GM21390 (cell line): ENCODE measurements around the gene DSG3.

Experiments
- ATAC-seq: cut with Tn5 transposase; IDR thresholded peaks from one replicate; pipeline ENCODE4 v1.9.1; 2021; ENCODE audit not compliant: unreplicated experiment

DSG3 gene

DNA sequence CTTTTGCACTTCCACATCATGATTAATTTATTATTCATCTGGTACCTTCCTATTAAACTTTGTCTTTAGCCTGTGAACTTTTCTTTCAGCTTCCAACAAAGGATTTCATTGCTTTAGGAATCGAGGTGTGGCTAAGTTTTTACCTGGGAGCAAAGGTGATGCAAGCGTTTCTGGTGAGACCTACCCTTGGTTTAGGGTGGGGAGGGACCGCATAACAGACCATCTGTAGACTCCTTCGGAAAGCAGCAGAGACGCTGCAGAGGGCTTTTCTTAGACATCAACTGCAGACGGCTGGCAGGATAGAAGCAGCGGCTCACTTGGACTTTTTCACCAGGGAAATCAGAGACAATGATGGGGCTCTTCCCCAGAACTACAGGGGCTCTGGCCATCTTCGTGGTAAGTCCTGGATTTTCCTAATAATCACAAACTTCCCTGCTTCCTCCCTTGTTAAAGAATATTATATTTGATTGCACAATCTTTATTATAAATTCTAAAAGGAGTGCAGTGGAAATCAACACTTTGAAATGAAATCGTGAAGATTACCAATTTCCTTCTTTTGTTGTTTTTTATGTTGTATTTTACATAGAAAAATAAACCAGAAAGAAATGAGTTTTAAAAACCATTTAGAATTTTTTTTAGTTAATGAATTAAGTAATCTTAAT is at the start of gene DSG3:
DSG3 (plus strand) TSS at position 212 of the 662 bp plus-strand sequence; CDS start at position 349, 137 bp downstream.
- ATAC-seq, result no peak

DNA sequence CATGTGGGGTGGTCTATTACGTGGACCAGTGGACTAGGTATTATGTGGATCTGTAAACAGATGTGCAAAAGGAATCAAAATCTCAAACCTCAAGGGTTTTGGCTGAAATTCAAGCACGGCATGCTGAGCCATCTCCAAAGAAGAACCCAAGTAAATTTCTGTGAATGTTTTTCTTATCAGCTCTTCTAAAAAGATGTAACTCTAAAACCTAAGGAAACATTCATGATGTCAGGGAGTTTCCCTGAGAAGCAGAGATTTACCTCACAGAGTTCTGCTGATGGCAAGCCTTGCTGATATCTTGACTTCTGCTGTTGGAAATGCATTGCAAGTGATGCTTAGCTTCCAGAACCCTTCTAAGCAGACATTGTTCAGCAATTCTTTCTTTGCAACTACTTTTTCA is 49.4 kb upstream of the DSG3 start:
- no peak for ATAC-seq

GRCh38 chr18:31399306-31400032 is 48.1 kb upstream of the DSG3 start:
- ATAC-seq, result no peak

- ATAC-seq, result no peak
Observed at GRCh38 chr18:31401156-31402025, 46.1 kb upstream of the DSG3 start.

GRCh38 chr18:31402026-31402373 is 45.5 kb upstream of the DSG3 start:
- ATAC-seq, result no peak

DNA sequence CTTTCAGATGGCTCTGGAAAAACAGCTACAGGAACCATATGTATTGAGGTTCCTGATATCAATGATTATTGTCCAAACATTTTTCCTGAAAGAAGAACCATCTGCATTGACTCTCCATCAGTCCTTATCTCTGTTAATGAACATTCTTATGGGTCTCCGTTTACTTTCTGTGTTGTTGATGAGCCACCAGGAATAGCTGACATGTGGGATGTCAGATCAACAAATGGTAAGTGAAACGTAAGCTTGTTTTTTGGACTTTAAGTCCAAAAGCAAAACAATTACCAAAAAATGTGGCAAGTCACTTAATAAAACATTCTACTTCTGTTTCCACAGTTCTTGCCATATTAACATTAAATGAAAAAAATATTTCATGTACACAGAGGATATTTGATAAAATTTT is 44.1 kb upstream of the DSG3 start:
- no peak for ATAC-seq

- ATAC-seq, result no peak
Observed at GRCh38 chr18:31407649-31408048, 39.9 kb upstream of the DSG3 start.

DNA sequence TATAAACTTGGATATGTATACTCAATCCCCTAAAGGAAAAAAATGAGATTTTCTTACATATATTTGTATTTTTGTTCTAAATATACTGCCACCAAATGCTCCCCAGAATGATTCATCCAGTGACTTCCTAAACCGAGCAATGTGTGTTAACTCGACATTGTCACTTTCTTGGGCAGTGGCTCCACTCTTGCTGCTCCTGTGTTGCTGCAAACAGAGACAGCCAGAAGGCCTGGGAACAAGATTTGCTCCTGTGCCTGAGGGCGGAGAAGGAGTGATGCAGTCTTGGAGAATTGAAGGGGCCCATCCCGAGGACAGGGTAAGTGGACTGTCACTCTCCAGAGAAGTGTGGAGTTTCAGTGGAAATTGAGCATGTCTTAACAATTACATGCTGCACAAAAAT is 38.3 kb upstream of the DSG3 start:
- no peak for ATAC-seq

GRCh38 chr18:31410716-31411483 is 36.6 kb upstream of the DSG3 start:
- no peak for ATAC-seq

DNA sequence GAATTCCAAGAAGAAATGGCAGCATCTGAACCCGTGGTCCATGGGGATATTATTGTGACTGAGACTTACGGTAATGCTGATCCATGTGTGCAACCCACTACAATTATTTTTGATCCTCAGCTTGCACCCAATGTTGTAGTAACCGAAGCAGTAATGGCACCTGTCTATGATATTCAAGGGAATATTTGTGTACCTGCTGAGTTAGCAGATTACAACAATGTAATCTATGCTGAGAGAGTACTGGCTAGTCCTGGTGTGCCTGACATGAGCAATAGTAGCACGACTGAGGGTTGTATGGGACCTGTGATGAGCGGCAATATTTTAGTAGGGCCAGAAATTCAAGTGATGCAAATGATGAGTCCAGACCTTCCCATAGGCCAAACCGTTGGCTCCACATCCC is 34.4 kb upstream of the DSG3 start:
- no peak for ATAC-seq

- no peak for ATAC-seq
Observed at GRCh38 chr18:31417850-31418249, 29.7 kb upstream of the DSG3 start.

DNA sequence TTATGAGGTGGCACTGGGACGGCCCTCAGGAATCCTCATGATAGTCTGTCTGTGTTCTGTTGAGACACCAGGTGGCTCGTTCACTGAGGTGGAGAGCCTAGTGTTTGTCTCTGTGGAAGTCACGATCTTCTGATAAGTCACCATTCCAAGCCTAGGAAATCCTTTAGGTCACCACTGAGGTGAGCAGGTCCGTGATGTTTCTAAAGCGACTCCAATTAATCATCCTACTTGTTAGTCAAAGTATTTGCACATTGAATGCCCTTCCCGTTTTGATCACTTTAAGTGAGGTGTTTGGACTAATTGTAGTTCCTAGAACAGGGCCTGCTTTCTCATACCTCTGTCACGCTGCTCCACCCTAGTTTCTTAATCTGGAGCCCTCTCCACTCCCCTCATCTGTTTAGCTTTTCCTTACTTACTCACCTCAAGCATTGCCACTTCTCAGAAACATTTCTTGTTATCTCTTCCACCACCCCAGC is 28.0 kb upstream of the DSG3 start:
- ATAC-seq, result no peak

- ATAC-seq, result no peak
Observed at GRCh38 chr18:31420032-31420431, 27.5 kb upstream of the DSG3 start.

- no peak for ATAC-seq
Observed at GRCh38 chr18:31420524-31420923, 27.0 kb upstream of the DSG3 start.

GRCh38 chr18:31424383-31424988 is 23.1 kb upstream of the DSG3 start:
- peak; percentile 82 for ATAC-seq

- ATAC-seq, result no peak
Observed at GRCh38 chr18:31426021-31426420, 21.5 kb upstream of the DSG3 start.

DNA sequence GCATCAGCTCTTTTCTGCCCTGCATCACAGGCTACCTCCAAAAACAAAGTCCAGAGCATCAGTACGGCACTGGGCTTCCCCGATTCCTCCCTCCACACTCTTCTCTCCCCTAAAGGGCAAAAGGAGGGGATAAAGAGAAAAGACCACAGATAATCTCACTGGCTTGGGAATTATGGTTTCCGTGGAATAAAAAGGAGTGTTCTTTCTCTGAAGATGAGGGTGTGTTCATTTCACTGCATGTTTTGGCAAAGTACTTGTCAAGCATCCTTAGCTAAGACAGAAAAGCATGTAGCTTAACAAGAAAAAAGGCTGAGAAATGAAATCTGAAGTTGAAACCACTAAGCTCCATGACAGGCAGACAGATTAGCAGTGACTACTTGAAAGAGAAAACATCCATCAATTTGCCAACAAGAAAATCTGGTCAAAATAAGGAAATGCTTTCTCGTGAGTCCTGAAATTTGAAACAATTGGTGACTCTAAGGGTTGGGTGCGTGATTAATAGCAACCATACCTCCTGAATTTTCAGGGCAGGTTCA is 20.6 kb upstream of the DSG3 start:
- ATAC-seq, result no peak

DNA sequence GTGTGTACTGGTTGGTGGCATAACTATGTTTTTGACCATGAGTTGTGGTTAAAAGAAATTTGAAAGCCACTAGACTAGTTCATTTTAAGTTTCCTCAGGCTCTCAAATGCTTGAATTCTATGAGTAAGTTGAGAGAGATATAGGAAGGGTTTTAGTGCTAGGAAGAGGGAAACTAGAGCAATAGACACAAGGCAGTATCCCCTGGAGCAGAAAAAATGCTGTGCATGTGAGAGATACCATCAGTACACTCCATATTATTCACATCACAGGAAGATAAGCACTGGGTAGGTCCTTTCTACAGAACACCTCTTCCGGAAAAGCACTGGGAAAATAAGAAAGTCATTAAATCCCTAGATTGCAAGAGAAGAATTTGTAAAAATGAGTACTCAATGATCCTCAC is 19.3 kb upstream of the DSG3 start:
- ATAC-seq, result no peak

GRCh38 chr18:31429623-31430022 is 17.9 kb upstream of the DSG3 start:
- no peak for ATAC-seq

GRCh38 chr18:31430072-31430471 is 17.5 kb upstream of the DSG3 start:
- no peak for ATAC-seq
